Left kidney (tissue), 2 donors: ENCODE results near the gene CNOT4. TPM values are rescaled to one million over a fixed set of nuclear protein-coding genes. Genes with fewer than 3 reads are reported as not detected.
"Not testable (repeated sequence)": the region's sequence is repeated elsewhere in the genome, so short reads cannot be mapped to it uniquely, and the experiment has no call there.

Experiments
- DNase-seq: peaks from one replicate; pipeline ENCODE4 v3.0.0-alpha.2; 2013
- polyA plus RNA-seq: library from polyadenylated mRNA; unstranded; fragments of 120-200 nt; gene quantifications from one replicate; pipeline ENCODE4 v1.2.1, GENCODE V29; 2013; ENCODE audit not compliant: insufficient read length

The CNOT4 gene
- polyA plus RNA-seq, 1 donor, result 38.2 TPM

DNA sequence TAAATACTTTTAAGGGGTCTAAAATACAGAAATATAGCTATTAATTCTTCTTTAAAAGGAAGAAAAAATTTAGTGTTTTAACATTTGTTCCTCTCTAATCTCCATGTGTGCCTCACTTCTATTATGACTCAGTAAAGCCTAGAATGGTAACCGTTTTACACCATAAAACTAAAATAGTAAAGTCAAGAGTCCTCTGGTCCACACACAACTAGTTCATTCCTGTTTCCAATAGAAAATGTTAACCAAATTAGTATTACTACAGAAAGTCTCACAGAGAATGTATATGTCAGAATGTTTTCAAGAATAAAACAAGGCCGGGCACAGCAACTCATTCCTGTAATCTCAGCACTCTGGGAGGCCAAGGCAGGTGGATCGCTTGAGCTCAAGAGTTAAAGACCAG, 55.8 kb downstream of the CNOT4 start:
- no peak for DNase-seq

DNA sequence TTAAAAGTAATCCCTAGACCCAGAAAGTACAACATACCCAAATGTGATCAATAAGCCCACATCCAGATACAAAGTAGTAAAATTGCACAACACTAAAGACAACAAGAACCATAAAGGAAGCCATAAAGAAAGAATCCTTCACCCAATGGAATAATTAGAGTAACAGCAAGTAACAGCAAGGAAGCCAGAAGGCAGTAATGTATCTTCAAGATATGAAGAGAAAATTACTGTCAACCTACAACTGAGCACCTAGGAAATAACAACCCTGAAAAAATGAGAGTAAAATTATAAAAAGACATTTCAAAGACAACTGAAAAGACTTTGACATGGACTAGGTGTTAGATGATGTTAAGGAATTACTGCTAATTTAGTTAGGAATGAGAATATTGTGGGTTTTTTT, 60.5 kb downstream of the CNOT4 start:
- DNase-seq, result no peak

DNA sequence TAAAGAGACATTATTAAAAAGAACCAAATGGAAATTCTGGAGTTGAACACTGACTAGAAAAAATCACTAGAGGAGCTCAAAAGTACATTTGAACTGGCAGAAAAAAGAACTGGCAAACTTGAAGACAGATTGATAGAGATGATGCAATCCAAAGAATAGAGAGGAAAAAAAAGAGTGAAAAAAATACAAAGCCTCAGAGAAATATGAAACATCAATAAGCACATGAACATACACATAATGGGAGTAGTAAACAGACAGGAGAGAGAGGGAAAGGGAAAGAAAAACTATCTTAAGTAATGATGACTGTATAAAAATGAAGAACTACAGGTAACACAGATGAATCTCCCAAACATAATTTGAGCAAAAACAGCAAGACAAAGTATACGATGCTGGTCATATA, 61.1 kb downstream of the CNOT4 start:
- DNase-seq, result no peak

DNA sequence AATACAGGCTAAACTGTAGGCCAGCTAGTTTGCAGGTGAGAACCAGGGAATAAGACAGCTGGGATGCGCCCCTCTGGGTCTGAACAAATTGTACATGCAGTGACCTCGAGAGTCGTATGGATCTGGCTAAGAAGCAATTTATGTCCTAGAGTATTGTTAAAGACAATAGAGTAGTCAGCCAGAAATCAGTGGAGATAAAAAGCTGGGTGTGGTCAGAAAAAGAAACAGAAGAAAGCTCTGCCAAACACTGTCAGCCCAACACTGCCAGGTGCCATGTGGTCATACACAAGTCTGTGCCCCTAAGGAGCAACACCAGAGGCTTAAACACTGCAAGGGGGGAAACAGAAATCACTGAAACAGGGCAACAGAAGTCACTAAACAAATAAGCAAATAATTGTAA, 62.2 kb downstream of the CNOT4 start:
- DNase-seq, result no peak

DNA sequence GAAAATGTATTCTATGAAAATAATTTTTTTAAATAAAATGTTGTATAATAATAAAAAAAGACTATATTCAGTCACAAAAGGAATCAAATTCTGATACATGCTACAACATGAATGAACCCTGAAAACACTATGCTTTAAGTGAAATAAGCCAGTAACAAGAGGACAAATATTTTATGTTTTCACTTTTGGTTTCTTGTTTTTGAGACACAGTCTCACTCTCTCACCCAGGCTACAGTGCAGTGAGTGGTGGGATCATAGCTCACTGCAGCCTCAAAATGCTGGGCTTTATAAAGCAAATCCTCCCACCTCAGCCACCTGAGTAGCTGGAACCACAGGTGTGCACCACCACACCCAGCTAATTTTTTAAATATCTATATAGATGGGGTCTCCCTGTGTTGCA, 64.2 kb downstream of the CNOT4 start:
- no peak for DNase-seq

DNA sequence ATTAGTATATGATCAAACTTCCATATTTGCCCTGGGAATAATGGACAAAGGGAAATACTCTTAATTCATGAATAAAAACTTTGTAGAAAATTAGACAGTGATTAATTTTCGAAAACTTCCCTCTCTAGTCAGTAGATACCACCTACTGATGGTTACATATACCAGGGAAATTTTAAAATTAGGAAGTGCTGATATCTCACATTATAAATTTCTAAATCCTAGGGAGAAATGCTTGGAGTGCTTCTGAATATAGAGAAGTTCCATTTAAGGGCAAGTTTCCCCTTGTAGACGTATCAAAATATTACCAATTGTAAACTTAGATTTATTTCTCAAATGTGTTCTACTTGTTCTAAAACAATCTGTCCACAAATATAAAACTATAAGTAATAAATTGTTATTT, 64.6 kb downstream of the CNOT4 start:
- not testable (repeated sequence) for DNase-seq

DNA sequence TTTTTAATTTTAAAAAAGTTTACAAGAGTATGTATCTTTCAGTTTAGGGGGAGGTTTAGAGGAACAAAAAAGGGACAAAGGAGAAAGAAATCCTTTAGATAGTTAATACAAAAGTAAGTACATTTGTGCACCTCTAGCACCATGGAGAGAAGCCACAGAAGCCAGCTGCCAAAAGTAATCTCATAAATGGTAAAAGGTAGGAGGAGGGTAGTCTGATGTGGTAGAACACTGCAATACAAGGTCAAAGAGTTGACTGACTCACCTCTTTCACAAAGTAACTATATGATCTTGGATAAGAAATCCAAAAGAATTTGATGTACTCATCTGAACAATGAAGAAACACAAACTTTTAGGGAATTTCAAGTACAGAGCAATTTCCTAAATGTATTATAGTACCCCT, 68.1 kb downstream of the CNOT4 start:
- DNase-seq, result no peak

DNA sequence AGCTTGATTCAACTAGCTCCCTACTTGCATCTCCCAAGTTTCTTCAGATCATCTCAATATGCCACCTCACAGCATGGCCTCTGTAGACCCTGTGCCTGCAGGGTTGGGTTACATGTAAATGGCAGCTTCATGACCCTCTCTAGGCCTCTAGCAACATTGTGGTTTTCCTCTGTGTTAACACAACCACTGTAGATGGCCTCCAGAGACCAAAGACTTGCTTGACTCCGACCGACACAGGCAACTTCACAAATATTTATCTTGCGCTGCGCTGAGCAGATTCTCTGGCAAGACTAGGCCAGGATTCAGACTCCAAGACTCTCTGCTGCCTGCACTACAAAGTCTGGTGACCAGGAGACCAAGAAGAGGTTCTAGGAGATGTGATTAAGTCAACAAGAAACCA, 75.9 kb downstream of the CNOT4 start:
- DNase-seq, result no peak

DNA sequence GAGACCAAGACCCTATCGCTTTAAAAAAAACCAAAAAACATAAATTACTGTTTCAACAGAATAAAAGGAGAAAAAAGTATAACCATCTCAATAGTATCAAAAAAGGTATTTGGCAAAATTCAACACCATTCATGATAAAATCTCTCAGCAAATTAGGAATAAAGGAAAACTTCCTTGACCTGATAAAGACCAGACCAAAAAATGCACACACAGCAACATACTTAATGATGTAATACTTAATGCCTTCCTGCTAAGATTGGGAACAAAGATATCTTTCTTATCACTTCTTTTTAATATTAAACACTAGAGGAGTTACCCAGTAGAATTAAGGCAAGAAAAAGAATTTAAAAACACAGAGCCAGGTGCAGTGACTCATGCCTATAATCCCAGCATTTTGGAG, 79.3 kb downstream of the CNOT4 start:
- DNase-seq, result no peak

DNA sequence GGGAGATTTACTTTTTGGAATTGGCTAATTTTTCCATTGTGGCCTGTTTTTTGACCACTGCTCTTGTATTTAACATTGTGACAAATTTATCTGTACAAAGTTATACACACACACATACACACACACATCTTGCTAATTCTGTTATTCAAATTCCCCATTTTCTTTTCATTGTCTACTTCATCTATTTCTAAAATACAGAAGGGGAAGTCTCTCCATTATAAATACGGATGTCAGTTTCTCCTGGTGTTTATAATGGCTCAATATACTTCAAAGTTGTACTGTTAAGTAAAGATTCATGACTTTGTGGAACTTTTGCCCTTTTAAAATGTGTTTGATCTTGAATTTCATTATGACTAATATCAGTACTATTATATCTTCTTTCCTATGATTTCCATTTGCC, 81.0 kb downstream of the CNOT4 start:
- DNase-seq, result no peak

DNA sequence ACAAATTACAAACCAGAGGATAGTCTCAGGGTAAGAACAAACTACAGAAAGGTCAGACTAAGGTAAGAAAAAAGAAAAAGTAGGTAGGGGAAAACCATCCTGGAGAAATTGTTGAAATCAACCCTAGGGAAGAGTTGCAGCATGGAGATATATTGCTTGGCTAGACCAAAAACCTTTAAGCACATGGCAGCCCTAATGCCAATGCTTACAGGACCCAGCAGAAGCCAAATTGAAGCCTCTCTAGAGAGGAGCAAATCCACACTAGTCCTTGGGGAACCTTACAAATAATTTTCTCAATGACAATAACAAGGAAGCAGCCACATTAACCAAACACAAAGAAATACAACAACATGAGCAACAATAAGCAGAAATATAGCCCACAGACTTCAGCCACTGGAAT, 81.9 kb downstream of the CNOT4 start:
- no peak for DNase-seq

DNA sequence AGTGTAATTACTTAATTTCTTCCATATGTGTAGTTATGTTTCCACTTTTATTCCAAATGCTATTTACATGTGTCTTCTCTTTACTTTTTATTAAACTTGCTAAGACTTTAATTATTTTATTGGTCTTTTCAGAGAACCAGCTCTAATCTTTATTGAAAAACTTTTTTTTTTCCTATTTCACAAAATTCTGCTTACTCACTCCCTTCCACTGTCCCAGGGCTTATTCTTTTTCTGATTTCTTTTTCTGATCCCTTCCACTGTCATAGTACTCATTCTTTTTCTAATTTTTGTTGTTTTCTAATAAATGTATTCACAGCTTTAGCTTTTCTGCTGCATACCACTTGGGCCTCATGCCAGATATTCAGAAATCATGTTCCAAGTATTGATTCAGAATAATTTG, 82.7 kb downstream of the CNOT4 start:
- no peak for DNase-seq

DNA sequence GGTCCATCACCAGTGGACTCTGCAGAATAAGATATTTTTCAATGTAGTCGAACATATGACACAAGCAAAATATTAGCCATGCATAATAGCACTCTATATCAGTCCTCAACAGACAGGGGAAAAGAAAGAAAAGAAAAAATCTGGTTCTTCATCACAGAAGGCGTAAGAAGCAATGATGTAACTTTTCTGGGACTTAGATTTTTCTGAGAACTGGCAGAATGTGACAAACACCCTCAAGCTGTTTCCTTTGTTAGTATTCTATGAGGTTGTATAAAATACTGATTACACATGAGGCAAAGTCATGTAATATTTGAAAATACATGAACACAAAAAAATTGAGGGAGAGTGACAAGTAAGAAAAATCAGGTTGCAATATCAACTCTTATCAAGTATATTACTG, 84.9 kb downstream of the CNOT4 start:
- no peak for DNase-seq

DNA sequence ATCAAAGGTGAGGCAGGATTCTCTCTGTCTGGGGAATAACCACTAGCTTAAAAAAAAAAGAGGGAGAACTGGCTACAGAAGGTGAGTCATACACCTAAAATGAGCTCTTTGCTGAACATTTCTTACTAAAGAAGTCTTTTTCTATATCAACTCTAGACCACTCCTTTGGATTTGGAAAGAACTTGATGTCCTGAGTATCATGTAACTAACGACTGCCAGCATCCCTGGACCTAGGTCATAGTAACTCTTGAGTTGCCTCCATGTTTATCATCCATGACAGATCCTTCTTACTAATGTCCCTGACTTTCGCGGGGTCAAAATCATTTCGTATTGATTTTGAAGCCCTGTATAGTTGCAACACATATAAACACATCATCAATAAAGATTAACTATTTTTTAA, 89.1 kb downstream of the CNOT4 start:
- no peak for DNase-seq

DNA sequence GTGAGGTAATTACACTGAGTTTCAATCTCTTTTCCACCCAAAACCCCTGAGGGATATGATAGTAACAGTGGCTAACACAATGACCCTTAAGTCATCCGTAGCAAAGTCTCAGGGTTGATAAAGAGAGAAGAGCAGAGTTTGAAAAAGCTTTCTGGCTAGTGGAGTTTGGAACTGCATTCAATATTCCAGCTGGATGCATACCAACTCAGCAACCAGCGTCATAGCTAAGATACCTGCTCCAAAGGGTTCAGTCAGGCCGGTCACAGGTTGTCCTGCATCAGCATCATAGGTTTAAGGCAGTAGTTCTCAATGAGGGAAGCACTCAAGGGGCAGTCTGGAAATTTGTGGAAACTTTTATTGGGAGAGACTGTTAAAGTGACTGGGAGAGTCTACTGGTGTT, 93.5 kb downstream of the CNOT4 start:
- DNase-seq, result no peak

DNA sequence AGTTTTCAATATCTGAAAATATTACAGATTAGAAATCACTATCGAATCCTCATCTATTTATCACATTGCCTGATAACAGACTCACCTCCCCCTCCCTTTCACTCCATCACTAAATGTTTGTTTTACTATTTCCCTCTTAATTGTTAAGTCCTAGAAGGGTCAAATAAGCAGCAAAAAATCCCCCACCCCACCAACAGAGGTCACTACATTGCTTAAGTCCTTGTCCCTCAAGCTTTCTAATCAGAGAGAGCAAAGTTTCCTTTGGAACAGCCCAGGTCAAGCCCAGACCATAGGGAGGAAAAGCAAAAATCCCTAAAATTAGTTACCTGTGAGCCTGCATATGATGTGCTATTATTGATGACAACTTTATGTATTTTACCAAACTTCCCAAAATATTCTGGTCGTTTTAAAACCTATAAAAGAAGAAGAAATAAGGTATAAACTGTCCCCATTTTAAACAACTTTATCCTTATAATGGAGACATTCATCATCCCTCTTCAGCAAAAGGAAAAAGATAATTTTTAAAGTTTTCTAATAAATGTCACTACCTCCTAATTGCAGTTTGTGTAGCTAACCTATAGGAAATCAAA, 95.0 kb downstream of the CNOT4 start:
- peak; percentile 12 for DNase-seq

DNA sequence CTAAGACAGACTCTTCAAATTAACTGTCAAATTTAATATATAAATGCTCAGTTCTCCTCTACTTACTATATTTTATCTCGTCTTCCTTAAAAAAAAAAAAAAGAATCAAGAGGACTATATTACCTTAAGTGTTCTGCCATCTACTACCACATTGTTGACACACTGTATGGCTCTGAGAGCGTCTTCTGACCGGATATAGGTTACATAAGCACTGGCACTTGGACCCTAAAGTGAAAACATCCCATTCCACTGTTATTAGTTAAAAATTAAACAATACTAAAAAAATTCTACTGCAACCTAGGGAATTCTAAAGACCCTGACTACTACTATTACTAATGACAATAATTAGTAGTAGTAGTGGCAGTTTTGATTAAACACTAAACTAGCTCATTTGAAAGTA, 95.7 kb downstream of the CNOT4 start:
- no peak for DNase-seq

DNA sequence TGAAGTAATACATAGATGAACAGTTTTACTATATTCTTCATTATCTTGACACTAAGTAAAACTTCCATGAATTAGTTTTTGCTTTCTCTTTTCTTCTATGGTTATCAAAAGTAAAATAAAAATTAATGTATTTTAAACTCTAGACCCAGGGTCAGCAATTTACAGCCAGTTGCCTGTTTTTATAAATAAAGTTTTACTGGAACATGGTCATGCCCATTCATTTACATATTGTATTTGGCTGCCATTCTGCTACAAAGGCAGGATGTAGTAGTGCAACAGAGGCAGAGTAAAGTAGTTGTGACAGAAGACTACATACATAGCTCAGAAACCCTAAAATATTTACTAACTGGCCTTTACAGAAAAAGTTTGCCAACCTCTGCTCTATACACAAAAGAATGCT, 98.8 kb downstream of the CNOT4 start:
- DNase-seq, result no peak

DNA sequence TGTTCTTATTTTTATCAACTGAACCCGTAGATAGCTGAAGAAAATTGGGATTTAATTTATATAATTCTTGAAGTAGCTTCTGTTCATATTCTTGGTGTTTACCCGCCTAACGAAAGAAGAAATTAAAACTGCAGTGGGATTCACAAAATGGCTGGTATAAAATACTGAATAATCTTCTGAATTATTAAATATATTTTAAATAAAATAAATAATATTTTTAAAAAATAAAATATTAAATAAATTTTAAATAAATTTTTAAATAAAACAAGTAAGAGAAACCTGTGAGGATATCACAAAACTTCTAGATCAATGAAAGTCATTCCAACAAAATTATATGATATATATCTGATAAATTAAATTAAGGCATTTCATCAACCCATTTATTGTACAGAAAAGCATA, 99.4 kb downstream of the CNOT4 start:
- no peak for DNase-seq

DNA sequence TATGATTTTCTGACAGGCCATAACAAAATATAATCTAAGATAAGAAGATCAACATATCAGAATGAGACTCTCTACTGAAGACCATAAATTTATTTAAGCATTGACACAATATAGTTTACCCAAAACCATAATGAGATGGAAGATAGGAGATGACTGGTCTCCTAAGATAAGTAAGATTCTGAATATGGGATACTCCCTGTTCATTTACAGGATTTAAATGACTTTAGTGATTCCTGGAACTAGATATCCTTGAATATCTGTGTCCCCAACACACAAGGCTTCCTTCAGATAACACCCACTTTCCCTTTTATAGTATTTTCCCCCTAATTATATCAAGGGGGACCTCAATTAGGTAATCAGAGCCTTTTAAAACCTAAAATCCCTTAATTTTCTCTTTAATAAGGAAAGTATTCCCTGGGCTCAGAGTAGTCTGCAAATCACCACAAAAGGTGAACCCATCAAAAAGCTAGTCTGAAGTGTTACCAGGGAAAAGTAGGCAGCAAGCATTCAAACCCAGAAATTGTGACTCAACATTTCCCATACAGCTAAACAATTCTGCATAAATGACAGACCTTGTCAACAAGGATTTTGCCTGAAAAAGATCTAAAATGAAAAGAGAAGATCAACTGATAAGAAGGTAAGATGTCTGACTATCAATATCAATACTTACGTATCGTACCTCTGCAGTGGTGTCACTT, 99.9 kb downstream of the CNOT4 start:
- DNase-seq, result no peak

DNA sequence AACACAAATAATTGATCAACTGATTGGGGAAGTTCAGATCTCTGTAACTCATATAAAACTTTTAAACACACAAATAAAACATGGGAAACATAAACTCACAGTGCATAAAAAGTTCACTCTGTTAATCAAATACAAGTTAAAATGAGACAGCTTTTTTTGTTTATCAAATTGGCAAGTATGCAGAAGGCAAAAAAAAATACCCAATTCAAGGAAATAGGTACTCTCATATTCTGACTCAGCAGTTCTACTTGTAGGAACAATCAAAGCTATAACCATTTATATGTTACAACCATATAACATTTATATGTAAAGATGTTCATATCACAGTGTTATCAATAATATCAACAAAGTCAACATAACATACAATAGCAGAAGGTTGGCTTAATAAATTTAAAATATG, 102.0 kb downstream of the CNOT4 start:
- no peak for DNase-seq

DNA sequence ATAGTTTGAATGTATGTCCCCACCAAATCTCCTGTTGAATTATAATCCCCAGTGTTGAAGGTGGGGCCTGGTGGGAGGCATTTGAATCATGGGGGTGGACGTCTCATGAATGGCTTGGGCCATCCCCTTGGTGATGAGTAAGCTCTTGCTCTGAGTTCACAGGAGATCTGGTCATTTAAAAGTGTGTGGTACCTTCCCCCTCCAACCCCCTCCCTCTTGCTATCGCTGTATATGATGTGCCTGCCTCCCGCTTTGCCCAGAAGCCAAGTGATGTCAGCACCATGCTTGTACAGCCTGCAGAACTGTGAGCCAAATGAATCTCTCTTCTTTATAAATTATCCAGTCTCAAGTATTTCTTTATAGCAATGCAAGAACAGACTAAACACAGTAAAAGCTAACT, 103.0 kb downstream of the CNOT4 start:
- DNase-seq, result no peak

DNA sequence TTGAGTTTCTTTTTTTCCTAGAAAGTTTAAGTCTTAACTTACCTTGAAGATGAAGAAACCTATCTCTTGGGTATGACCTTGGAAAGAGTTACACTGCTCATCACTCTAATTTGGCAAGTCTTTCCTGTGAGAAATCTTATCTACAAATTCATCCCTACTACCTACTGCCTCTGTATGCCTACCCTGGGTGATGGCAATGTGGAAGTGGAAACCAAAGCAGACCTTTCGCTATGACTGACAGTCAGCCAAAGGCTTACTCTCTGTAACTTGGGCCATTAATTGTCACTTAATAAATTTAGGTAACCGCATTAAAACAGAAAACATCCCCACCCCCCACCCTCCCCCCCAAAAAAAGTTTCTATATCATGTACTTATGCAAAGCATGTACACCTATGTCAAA, 103.9 kb downstream of the CNOT4 start:
- DNase-seq, result no peak

DNA sequence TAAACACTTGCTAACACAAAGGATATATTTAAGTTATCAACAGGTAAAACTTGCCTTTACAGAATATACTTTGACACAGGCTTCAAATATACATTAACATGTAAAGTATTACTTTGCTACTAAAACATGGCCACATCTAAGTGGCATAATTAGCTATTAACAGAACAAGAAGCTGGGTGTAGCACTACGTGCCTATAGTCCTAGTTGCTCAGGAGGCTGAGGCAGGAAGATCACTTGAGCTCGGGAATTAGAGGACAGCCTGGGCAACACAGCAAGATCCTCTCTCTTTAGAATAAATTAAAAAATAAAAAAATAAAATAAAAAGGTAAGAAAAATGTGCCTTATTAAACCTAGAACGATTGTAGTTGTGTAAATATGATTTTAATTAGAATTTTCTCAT, 106.6 kb downstream of the CNOT4 start:
- no peak for DNase-seq

DNA sequence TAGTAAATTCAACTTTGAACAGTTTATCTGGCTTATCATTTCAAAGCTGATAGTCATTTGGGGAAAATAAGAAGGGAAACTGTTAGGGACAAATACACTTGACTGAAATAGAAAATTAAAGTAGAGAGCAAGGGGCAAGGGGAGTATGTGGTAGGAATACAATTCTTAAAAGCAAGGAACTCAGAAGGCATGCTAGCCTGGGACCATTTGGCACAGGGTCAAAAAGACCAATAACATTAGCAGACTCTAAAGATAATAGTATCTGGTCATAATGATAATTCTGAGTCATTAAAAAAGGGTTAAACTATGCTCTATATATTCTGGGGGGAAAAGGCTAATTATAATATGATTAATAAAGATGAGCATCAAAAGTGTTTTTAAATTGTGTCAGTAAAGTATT, 112.2 kb downstream of the CNOT4 start:
- no peak for DNase-seq
